HG03108 (cell line): ENCODE data around the gene ZNF549.

Experiments used
- ATAC-seq: cut with Tn5 transposase; IDR thresholded peaks from one replicate; pipeline ENCODE4 v1.9.1; 2021; ENCODE audit warnings: moderate library complexity; ENCODE audit not compliant: unreplicated experiment

The ZNF549 gene

GRCh38 chr19:57566396-57567265 is 39.5 kb downstream of the ZNF549 start:
- no peak for ATAC-seq

DNA sequence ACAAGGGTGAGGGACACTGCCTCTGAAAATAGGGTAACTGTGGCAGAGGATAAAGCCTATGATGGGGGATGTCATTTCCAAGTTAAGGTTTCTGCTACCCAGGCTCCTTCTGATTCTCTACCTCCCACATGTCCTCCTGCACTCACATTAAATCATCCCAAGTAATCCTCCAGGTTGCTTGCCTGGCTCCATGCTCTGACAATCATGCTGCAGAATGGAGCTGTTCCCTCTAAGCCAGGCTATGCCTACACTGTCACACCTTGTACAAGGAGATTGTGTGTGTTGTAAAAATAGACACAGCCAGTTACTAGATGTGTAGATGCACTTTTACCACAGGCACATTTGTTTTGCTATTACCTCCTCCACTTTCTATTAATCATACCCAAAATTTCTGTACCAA is 43.6 kb downstream of the ZNF549 start:
- ATAC-seq: no peak

DNA sequence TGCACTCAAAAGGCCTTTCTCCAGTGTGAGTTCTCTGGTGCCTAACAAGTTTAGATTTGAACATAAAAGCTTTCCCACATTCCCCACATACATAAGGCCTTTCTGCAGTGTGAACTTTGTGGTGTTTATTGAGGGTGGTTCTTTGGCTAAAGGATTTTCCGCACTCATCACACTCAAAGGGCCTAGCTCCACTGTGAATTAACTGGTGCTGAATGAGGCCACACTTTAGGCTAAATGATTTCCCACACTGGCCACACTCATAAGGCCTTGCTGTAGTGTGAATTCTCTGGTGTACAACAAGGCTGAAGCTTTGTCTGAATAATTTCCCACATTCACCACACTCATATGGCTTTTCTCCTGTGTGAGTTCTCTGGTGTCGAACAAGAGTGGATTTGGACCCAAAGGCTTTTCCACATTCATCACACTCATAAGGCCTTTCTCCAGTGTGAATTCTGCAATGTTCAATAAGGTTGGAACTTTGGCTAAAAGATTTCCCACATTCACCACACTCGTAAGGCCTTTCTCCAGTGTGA is 45.3 kb downstream of the ZNF549 start:
- ATAC-seq: no peak

DNA sequence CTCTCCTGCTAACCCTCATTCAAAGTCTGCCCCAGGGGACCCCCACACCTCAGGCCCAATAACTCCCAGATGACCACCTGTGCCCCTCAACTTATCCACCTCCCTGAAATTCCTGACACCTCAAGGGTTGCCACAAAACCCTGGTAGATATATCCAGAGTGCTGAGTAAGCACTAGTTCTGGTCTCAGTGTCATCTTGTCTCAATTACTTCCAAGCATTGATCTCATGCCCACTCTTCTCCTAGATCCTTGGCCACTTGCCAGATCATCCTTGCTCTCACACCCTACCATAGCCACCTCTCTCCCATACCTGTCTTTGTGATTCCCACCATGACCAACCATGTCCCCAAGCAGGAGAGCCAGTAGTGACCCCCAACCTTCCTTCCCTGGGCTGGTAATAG is 49.5 kb downstream of the ZNF549 start:
- ATAC-seq: no peak

GRCh38 chr19:57578487-57579205 is 51.5 kb downstream of the ZNF549 start, which contains the start of gene ZNF416:
ZNF416 (minus strand) TSS chr19:57578911; CDS start chr19:57578704, 207 bp downstream.
- ATAC-seq: peak; percentile 86

DNA sequence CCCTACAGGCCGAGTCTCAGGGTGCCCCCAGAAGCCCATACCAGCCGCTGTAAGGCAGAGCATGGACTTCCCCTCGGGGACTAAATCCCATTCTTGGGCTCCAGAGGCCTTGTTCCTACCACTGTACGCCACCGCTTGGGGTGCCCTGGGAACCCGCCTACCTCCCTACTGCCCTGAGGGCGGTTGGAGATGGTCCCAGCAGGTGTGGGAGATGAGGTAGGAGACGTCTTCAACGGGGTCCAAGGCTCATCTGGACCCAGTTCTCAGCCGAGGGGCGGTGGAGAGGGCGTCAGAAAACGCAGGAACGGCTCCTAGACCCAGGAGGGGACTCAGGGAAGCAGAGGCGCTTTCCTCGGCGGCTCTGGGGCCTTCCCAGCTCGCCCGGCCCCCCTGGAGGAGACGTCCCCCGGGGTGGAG is 56.0 kb downstream of the ZNF549 start:
- no peak for ATAC-seq

DNA sequence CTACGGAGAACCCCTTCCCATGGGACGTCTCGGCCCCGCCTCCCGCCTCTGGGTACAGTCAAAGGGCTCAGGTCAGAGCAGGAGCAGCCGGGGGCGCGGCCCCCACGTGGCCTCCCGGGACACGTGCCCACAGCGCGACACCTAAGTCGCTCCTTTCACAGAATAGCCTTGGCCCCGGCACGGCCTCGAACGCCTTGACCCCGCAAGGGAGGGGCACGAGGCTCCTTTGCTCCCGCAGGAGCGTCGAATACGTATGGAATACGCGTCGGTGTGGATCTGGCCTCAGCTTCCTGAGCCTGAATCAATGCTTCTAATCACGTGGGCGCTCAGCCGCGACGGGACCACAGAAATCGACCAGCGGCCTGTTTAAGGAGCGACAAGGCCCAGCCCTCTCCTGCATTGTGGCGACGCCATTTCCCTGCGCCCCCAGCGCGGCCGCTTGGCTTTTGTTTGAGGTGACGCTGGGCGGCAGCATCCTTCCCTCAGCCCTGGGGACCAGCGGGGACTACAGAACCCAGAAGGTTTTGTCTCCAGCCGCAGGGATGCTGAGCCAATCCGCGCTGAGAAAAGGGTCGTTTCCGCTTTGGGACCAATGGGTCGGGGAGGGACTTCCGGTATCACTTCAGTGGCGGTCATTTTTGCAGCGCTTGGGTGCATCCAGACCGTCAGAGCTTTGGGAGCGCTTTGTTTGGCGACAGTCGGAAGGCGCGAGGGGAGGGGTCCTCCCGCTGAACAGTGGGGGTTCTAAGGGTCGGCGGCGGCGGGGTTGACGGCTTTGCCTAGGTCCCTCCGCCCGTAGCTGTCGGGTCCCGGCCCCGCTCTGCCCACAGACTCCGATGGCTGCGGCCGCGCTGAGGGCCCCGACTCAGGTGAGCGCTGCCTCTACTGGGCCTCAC is 56.6 kb downstream of the ZNF549 start, which contains the start of gene ZIK1:
ZIK1 (plus strand) TSS at position 625 of the 896 bp plus-strand sequence; CDS start at position 837, 212 bp downstream.
- ATAC-seq: peak; percentile 75

DNA sequence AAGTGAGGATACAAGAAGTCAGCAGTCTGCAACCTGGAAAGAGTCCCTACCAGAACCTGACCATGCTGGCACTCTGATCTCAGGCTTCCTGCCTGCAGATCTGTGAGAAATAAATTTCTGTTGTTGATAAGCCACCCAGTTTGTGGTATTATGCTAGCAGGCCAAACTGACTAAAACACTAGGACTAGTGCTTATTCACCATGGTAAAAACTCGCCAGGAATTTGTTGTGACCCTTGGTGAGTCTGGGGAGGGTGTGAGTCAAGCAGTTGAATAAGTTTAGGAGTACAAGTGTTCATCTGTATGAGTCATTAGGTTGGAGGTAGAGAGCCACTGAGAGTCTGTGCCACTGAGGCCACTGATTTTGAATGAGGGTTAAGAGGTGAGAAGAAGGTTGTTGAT is 60.4 kb downstream of the ZNF549 start:
- no peak for ATAC-seq

DNA sequence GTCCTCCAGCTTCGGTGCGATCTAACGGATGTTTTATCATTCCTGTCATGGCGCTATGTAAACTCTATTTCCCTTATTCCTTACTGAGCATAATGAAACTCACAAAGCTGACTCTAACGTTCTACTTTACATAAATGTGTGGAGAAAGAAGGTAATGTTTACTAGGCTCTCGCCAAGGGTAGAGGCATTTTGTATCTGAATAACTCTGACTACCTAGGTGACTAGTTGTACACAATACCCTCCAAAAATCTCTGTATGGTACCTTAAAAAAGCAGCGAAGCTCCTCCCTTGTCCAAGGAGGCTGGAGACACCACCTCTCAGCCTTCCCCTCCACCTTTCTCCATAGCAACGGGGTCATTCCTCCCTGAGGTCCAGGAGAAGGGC is 72.2 kb downstream of the ZNF549 start:
- ATAC-seq: no peak

DNA sequence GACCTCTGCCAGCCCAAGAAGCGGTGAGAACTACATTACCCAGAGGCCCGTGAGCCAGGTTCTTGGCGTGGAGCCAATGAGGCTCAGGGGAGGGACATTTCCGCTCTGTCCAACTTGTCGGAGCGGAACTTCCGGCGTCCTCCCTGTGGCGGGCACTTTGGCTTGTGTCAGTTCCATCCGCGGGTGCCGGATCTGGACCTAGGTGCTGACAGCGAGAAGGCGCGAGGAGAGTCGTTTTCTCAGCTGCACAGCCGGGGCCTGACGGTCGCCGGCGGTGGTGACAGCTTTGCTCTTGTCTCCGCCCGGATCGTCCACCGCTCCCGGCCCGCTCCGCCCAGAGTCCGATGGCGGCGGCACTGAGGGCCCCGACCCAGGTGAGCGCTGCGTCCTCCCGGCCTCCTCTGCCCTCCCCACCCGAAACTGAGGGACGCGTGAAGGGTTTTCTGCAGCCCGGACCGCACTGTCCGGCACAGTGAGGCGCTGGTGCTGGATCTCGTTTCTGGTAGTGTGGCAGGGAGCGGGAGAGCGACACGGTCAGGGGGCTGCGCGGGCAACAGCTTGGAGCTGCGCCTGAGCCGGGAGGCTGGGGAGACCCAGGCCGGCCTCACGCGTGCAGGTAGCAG is 72.7 kb downstream of the ZNF549 start, which contains the start of gene ZNF530:
ZNF530 (plus strand) TSS at position 125 of the 623 bp plus-strand sequence. CDS start 4,461 bp downstream, outside the sequence.
- peak; percentile 90 for ATAC-seq

DNA sequence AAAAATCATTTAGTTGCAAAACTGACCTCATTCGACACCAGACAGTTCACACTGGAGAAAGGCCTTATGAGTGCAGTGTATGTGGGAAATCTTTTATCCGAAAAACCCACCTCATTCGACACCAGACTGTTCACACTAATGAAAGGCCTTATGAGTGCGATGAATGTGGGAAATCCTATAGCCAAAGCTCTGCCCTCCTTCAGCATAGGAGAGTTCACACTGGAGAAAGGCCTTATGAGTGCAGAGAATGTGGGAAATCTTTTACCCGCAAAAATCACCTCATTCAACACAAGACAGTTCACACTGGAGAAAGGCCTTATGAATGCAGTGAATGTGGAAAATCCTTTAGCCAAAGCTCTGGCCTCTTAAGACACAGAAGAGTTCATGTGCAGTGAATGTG is 79.8 kb downstream of the ZNF549 start:
- no peak for ATAC-seq
